ENCODE measurements around the gene TNS1. TPM values are rescaled to one million over a fixed set of nuclear protein-coding genes. Genes with fewer than 3 reads are reported as not detected.

TNS1 gene
- total and polyA plus RNA-seq, 9 of the 15 experiments (the other 6 are each of a cell fraction or from before 2014, with no cell fraction given) = 0.13 to 2.7 (median 0.77) TPM

DNA sequence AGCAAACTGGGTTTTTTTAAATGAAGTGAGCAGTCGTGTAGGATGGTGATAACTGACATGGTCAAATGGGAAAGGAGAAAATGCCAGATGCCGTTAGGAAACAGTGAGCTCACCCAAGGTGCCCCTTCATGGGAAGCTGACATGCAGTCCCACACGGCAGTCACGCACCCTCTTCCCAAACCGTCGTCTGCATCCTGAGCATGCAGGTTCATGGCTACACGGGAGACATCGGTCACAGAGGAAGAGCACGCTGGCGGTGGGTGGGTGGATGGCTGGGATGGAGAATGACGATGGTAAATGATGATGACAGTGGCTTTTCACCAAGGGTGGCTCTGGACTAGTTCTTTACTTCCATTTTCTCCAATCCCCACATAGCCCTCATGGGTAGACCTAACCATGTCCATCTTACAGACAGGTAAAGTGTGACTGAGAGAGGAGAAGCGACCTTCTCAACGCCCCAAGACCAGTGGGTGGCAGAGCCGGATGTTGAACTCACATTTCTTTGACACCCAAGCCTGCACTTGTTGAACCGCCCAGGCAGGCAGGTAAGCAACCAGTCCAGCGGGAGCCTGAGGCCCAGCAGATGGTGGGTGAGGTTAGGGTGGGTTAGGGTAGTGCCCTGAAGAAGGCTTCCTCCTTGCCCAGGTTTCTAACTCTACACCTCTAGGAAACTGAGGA, 44.5 kb downstream of the TNS1 start (continued):
- TF ChIP-seq KAT7 (CRISPR knock-in tag; IDR thresholded peaks at IDR 0.05; ENCODE audit: borderline replicate concordance) (no peak), E2F3 (CRISPR knock-in tag; IDR thresholded peaks at IDR 0.05) (no peak), FOXK1 (CRISPR knock-in tag; IDR thresholded peaks at IDR 0.05; ENCODE audit: borderline replicate concordance) (no peak), LEF1 (IDR thresholded peaks at IDR 0.05) (no peak), ZNF197 (CRISPR knock-in tag; IDR thresholded peaks at IDR 0.05; ENCODE audit: low read depth) (no peak), ZNF764 (CRISPR knock-in tag; IDR thresholded peaks at IDR 0.05; ENCODE audit: low read depth) (no peak), ZNF561 (CRISPR knock-in tag; conservative IDR thresholded peaks at IDR 0.05) (no peak)
- TF ChIP-seq, protein P1, sequence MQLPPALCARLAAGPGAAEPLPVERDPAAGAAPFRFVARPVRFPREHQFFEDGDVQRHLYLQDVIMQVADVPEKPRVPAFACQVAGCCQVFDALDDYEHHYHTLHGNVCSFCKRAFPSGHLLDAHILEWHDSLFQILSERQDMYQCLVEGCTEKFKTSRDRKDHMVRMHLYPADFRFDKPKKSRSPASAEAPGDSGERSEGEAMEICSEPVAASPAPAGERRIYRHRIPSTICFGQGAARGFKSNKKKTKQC (CRISPR knock-in tag; IDR thresholded peaks at IDR 0.05) = no peak

DNA sequence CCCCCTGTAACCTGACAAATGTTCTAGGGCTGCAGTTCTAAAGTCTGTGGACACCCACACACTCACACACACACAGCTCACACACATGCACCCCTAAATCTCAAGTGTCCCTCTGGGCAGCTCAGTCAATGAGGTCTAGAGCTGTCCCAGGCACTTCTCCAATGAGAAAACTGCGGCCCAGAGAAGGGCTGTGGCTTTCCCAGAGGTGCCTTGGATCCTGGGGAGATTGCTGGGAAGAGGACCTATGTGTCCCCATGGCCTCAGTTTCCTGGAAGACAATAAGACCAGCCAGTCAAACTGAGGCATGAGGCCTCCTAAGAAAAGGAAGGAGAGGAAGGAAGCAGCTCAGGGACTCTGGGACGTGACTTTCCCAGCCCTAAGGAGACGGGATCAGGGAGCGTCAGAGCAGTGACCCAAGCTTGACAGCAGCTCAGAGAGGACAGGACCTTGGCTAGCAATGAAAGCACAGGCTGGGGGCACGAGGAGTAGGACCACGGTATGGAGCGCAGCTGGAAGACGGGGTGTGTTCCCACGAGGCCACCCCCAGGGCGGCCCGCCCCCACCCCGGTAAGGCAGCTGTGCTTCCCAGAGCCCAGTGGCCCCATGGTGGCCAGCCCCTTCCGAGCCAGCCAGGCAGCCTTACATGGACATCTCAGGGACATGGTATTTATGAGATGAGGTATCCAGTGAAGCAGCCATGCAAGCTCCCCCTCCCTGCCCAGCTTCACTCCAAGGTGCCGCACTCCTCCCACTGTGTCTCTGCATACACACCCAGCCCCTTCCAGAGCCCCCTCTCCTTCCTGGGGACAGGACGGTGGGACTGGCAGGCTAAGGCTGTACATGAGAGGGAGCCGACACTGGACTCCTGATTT, 46.0 kb downstream of the TNS1 start:
- in situ Hi-C loops (cut with MboI) = no loop called here
- FAIRE-seq (no peak), DNase-seq (ENCODE audit: extremely low read depth in 1 of 4, low spot score in 3 of 4) (no peak), ATAC-seq (no peak)
- ChIA-PET CTCF (ENCODE audit: low intra/inter-chr PET ratio) (no interaction called here), POLR2A (interaction anchor here (1.6 kb wide), 1 partner anchor 13 kb away, joined by 5 read pairs; no protein-coding TSS in a partner anchor)
- Histone ChIP-seq H3K9me1 (ENCODE audit: control insufficient read depth, insufficient read depth, low read length) (no peaks in the 10 kb centered on the region), H3K79me2 (ENCODE audit: control insufficient read depth, insufficient read depth, low read length) (no peaks in the 10 kb centered on the region), H3K27me3 (ENCODE audit: control insufficient read depth in 2 of 2, insufficient read depth in 2 of 2, low read length in 2 of 2) (peaks cover 3 to 46% of the 10 kb centered on the region in 2 experiments; a peak in 4 of 5 replicates), H3K36me3 (ENCODE audit: control insufficient read depth, insufficient read depth, low read length) (no peaks in the 10 kb centered on the region), H3K4me2 (ENCODE audit: insufficient read depth, low read length) (no peak overlapping the region), H3K9ac (ENCODE audit: insufficient read depth in 1 of 2, low read depth in 2 of 2, low read length in 2 of 2) (no peak overlapping the region), H3K4me3 (no peak overlapping the region), H4K20me1 (replicated peaks; ENCODE audit: control insufficient read depth, insufficient read depth, low read length) (no peaks in the 10 kb centered on the region), H3K4me1 (replicated peaks in 1 of 2; ENCODE audit: control insufficient read depth in 2 of 2, insufficient read depth in 2 of 2, low read length in 2 of 2) (no peaks in the 10 kb centered on the region), H3K9me3 (replicated peaks; ENCODE audit: control insufficient read depth, insufficient read depth, low read depth, low read length) (no peaks in the 10 kb centered on the region), H2AFZ (ENCODE audit: low read depth, low read length) (no peak overlapping the region), H3K27ac (ENCODE audit: extremely low read depth, low read depth, low read length) (no peak overlapping the region)
- 3% methylated on average over 15 of the region's 16 CpGs for WGBS (ENCODE audit: insufficient coverage, low coverage, missing lambda C conversion rate)
- intact Hi-C loops (cut with micrococcal nuclease) = no loop called here
- BruUV-seq (replicated peaks) = no TSS peak
- TF ChIP-seq SIRT6 (IDR thresholded peaks at IDR 0.05; ENCODE audit: low read depth, low read length) = no peak
- TF ChIP-seq RBM34 (IDR thresholded peaks at IDR 0.05; ENCODE audit: borderline replicate concordance, insufficient read depth, low read length) = no peak
- TF ChIP-seq ZNF224 (CRISPR knock-in tag; IDR thresholded peaks at IDR 0.05) = no peak
- TF ChIP-seq TAF15 (IDR thresholded peaks at IDR 0.05; ENCODE audit: low read depth, low read length) = no peak
- no peak for TF ChIP-seq LEF1 (IDR thresholded peaks at IDR 0.05)
- no peak for TF ChIP-seq ZNF77 (CRISPR knock-in tag; IDR thresholded peaks at IDR 0.05)
- no peak for TF ChIP-seq POLR2B (IDR thresholded peaks at IDR 0.05; ENCODE audit: low read depth, partially characterized antibody)
- no peak for TF ChIP-seq CC2D1A (IDR thresholded peaks at IDR 0.05)
- no peak for TF ChIP-seq XRCC3 (IDR thresholded peaks at IDR 0.05)
- TF ChIP-seq, protein P2, sequence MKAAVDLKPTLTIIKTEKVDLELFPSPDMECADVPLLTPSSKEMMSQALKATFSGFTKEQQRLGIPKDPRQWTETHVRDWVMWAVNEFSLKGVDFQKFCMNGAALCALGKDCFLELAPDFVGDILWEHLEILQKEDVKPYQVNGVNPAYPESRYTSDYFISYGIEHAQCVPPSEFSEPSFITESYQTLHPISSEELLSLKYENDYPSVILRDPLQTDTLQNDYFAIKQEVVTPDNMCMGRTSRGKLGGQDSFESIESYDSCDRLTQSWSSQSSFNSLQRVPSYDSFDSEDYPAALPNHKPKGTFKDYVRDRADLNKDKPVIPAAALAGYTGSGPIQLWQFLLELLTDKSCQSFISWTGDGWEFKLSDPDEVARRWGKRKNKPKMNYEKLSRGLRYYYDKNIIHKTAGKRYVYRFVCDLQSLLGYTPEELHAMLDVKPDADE (conservative IDR thresholded peaks at IDR 0.05; ENCODE audit: control insufficient read depth, low read depth, low read length) = no peak
- TF ChIP-seq, protein P3, sequence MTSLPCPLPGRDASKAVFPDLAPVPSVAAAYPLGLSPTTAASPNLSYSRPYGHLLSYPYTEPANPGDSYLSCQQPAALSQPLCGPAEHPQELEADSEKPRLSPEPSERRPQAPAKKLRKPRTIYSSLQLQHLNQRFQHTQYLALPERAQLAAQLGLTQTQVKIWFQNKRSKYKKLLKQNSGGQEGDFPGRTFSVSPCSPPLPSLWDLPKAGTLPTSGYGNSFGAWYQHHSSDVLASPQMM (CRISPR knock-in tag; IDR thresholded peaks at IDR 0.05) = no peak
- no peak for TF ChIP-seq GTF2A2 (tag; IDR thresholded peaks at IDR 0.05)

Measured in K562 (cell line).